C4-2B (cell line): ENCODE results near the gene HNRNPK.

Experiments
- ZFX ChIP-seq: fragments of 450-650 bp; IDR thresholded peaks from 2 replicates; pipeline ENCODE4 v1.6.1; 2017
- TF ChIP-seq, protein P1 (sequence below): fragments of 450-650 bp; conservative IDR thresholded peaks from 2 replicates; pipeline ENCODE4 v1.5.1; 2017; ENCODE audit warnings: mild to moderate bottlenecking

- TF ChIP-seq, protein P1, sequence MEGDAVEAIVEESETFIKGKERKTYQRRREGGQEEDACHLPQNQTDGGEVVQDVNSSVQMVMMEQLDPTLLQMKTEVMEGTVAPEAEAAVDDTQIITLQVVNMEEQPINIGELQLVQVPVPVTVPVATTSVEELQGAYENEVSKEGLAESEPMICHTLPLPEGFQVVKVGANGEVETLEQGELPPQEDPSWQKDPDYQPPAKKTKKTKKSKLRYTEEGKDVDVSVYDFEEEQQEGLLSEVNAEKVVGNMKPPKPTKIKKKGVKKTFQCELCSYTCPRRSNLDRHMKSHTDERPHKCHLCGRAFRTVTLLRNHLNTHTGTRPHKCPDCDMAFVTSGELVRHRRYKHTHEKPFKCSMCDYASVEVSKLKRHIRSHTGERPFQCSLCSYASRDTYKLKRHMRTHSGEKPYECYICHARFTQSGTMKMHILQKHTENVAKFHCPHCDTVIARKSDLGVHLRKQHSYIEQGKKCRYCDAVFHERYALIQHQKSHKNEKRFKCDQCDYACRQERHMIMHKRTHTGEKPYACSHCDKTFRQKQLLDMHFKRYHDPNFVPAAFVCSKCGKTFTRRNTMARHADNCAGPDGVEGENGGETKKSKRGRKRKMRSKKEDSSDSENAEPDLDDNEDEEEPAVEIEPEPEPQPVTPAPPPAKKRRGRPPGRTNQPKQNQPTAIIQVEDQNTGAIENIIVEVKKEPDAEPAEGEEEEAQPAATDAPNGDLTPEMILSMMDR: no peak
- TF ChIP-seq ZFX: peak; percentile 79; the same call in 1 of the 2 replicates
Measured at GRCh38 chr9:83956436-83957247, 23.4 kb downstream of the HNRNPK start.
